Osteocyte (in vitro differentiated cells): Measurements from ENCODE around the gene PNLIPRP2. TPM values are rescaled to one million over a fixed set of nuclear protein-coding genes. Genes with fewer than 3 reads are reported as not detected.
A peak's percentile ranks its signal among the peaks of the same experiment; 100 is the strongest.

ENCODE experiments used
- DNase-seq: peaks from one replicate; pipeline ENCODE4 v3.0.0; 2021; ENCODE audit warnings: mixed read lengths; ENCODE audit not compliant: unreplicated experiment; ENCODE audit errors: extremely low spot score
- H3K27ac Mint-ChIP-seq: one replicate; pipeline ENCODE4 v1.8.0; 2021; ENCODE audit warnings: mild to moderate bottlenecking, mixed read lengths; ENCODE audit not compliant: unreplicated experiment
- H3K27me3 Mint-ChIP-seq: one replicate; pipeline ENCODE4 v1.8.0; 2021; ENCODE audit warnings: mixed read lengths; ENCODE audit not compliant: unreplicated experiment
- H3K36me3 Mint-ChIP-seq: one replicate; pipeline ENCODE4 v1.8.0; 2021; ENCODE audit warnings: mixed read lengths; ENCODE audit not compliant: unreplicated experiment
- H3K4me1 Mint-ChIP-seq: one replicate; pipeline ENCODE4 v1.8.0; 2021; ENCODE audit warnings: mixed read lengths; ENCODE audit not compliant: unreplicated experiment
- H3K4me3 Mint-ChIP-seq: one replicate; pipeline ENCODE4 v1.8.0; 2021; ENCODE audit warnings: mild to moderate bottlenecking, moderate library complexity, mixed read lengths; ENCODE audit not compliant: unreplicated experiment
- H3K9me3 Mint-ChIP-seq: one replicate; pipeline ENCODE4 v1.8.0; 2021; ENCODE audit warnings: mixed read lengths; ENCODE audit not compliant: unreplicated experiment
- total RNA-seq: library from RNA; stranded (reverse); gene quantifications from 2 replicates; pipeline ENCODE4 v1.2.1, GENCODE V29; 2021
- TF ChIP-seq, protein P1 (sequence below): fragments of 200-600 bp; sonication (generic); IDR thresholded peaks from 2 replicates; pipeline ENCODE4 v1.5.0; 2021; ENCODE audit warnings: antibody characterized with exemption, mild to moderate bottlenecking, moderate library complexity

Gene PNLIPRP2
- total RNA-seq, 1 donor from 2014 or later: not detected

DNA sequence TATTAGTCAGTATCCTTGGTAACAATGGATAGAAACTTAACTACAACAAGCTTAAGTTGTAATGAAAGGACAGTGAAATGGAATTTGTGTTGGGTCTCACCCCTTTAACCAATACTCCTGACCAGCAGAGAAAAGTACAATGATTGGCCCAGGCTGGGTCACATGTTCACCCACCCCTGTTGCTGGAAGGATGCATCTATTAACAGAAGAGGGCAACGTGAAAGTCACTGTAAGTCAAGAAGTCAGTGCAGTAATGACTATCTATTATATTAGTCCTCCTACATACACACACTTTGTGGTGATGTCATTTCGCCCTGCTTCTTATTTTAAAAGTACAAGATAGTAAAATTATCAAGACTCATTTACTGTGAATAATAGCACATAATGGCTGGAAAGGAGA lies 16.2 kb downstream of the PNLIPRP2 start:
- DNase-seq: no peak
- no peak overlapping the region for H3K27ac Mint-ChIP-seq
- H3K4me1 Mint-ChIP-seq: no peaks in the 10 kb centered on the region
- H3K4me3 Mint-ChIP-seq: no peak overlapping the region
- TF ChIP-seq, protein P1, sequence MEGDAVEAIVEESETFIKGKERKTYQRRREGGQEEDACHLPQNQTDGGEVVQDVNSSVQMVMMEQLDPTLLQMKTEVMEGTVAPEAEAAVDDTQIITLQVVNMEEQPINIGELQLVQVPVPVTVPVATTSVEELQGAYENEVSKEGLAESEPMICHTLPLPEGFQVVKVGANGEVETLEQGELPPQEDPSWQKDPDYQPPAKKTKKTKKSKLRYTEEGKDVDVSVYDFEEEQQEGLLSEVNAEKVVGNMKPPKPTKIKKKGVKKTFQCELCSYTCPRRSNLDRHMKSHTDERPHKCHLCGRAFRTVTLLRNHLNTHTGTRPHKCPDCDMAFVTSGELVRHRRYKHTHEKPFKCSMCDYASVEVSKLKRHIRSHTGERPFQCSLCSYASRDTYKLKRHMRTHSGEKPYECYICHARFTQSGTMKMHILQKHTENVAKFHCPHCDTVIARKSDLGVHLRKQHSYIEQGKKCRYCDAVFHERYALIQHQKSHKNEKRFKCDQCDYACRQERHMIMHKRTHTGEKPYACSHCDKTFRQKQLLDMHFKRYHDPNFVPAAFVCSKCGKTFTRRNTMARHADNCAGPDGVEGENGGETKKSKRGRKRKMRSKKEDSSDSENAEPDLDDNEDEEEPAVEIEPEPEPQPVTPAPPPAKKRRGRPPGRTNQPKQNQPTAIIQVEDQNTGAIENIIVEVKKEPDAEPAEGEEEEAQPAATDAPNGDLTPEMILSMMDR: no peak
- peaks cover 5% of the 10 kb centered on the region for H3K27me3 Mint-ChIP-seq
- peaks cover 10% of the 10 kb centered on the region for H3K9me3 Mint-ChIP-seq
- no peaks in the 10 kb centered on the region for H3K36me3 Mint-ChIP-seq

DNA sequence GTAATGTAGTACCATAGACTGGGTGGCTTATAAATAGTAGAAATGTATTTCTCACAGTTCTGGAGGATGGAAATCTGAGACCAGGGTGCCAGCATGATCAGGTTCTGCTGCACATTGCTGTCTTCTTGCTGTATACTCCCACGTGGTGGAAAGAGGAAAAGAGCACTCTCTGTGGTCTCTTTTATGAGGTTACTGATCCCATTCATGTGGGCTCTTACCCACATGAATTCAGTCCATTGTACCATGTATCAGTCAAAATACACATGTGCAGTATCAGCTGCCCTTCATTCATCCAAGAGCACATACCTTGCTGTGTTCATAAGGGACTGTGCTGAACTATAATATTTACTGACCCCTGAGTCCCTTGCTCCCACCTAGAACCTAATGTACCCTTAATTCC lies 17.1 kb downstream of the PNLIPRP2 start:
- no peaks in the 10 kb centered on the region for H3K4me1 Mint-ChIP-seq

DNA sequence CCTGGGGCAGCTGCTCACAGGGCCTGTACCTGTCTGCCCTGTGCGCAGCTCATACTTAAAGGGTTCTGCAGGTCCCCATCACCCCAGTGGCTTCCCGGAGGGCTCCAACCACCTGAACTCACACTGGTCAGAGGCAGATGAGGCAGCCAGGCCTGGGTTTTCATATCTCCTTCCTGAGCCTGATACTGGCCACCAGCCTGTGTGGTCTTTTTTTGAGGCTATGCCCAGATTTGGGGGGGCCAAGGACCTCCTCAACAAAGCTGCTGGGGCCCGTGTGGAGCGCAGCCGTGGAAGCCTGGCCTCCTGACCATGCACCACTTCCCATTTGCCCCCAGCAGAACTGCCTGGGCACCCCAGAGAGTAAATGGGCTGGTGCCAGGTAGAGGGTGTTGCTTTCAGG lies 25.7 kb downstream of the PNLIPRP2 start:
- H3K9me3 Mint-ChIP-seq: peaks cover 2% of the 10 kb centered on the region
- no peak overlapping the region for H3K27ac Mint-ChIP-seq
- H3K4me3 Mint-ChIP-seq: no peak overlapping the region
- no peaks in the 10 kb centered on the region for H3K4me1 Mint-ChIP-seq
- peaks cover 5% of the 10 kb centered on the region for H3K27me3 Mint-ChIP-seq
- no peaks in the 10 kb centered on the region for H3K36me3 Mint-ChIP-seq
- TF ChIP-seq, protein P1: no peak
- DNase-seq: peak; percentile 78

More for the DNA sequence above, 17.1 kb downstream of the PNLIPRP2 start:
- Mint-ChIP-seq H3K36me3 (no peaks in the 10 kb centered on the region), H3K9me3 (peaks cover 10% of the 10 kb centered on the region), H3K4me3 (no peak overlapping the region), H3K27me3 (peaks cover 5% of the 10 kb centered on the region), H3K27ac (no peak overlapping the region)
- no peak for DNase-seq
- TF ChIP-seq, protein P1: no peak

DNA sequence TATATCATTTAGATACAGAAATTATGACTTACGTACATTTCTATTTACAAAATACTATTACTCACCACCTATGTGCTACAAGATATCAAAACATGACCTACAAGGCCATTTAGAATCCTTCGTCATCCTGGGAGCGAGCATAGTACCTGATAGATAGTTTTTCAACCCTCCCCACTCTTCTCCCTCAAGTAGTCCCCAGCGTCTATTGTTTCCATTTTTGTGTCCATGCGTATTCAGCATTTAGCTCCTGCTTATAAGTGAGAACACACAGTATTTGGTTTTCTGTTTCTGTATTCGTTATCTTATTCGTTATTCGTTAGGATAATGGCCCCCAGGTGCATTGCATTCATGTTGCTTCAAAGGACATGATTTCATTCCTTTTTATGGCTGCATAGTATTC lies 28.1 kb downstream of the PNLIPRP2 start:
- no peak for DNase-seq

DNA sequence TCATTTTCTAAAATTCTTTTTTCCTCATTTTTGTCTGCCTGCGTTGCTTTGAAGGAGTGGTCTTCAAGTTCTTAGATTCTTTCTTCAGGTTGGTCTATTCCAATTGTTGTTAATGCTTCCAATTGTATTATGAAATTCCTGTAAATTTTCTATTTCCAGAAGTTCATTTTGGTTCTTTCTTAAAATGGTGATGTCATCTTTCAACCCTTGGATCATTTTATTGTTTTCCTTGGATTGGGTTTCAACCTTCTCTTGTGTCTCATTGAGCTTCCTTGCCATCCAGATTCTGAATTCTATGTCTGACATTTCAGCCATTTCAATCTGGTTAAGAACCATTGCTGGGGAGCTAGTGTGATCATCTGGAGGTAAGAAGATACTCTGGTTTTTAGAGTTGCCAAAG lies 33.1 kb downstream of the PNLIPRP2 start:
- TF ChIP-seq, protein P1: no peak
- Mint-ChIP-seq H3K27ac (no peak overlapping the region), H3K27me3 (peaks cover 14% of the 10 kb centered on the region), H3K4me3 (no peak overlapping the region), H3K9me3 (peaks cover 6% of the 10 kb centered on the region), H3K36me3 (no peaks in the 10 kb centered on the region), H3K4me1 (no peaks in the 10 kb centered on the region)
- DNase-seq: no peak

More for the DNA sequence above, 28.1 kb downstream of the PNLIPRP2 start:
- TF ChIP-seq, protein P1: no peak
- no peaks in the 10 kb centered on the region for H3K4me1 Mint-ChIP-seq
- peaks cover 6% of the 10 kb centered on the region for H3K9me3 Mint-ChIP-seq
- no peak overlapping the region for H3K4me3 Mint-ChIP-seq
- no peaks in the 10 kb centered on the region for H3K36me3 Mint-ChIP-seq
- H3K27me3 Mint-ChIP-seq: peaks cover 11% of the 10 kb centered on the region
- no peak overlapping the region for H3K27ac Mint-ChIP-seq
